Hepatocyte (in vitro differentiated cells): ENCODE measurements around the gene OR52K1. TPM values are rescaled to one million over a fixed set of nuclear protein-coding genes. Genes with fewer than 3 reads are reported as not detected.
A peak's percentile ranks its signal among the peaks of the same experiment; 100 is the strongest.

Experiments
- DNase-seq: peaks from one replicate; pipeline ENCODE4 v3.0.0-alpha.2; 2016; ENCODE audit warnings: low spot score
- H2AFZ ChIP-seq: fragments of 200-600 bp; sonication (generic); 2 replicates; pipeline ENCODE4 v1.6.0; 2016; ENCODE audit warnings: antibody characterized with exemption, mild to moderate bottlenecking
- H3K27ac ChIP-seq: fragments of 200-600 bp; sonication (generic); 2 replicates; pipeline ENCODE4 v1.5.1; 2016; ENCODE audit warnings: mild to moderate bottlenecking
- H3K27me3 ChIP-seq: fragments of 200-600 bp; sonication (generic); 2 replicates; pipeline ENCODE4 v1.6.1; 2016
- H3K36me3 ChIP-seq: fragments of 200-600 bp; sonication (generic); replicated peaks from 2 replicates; pipeline ENCODE4 v1.5.1; 2016; ENCODE audit warnings: low read depth; ENCODE audit not compliant: insufficient read depth
- H3K4me1 ChIP-seq: fragments of 200-600 bp; sonication (generic); 2 replicates; pipeline ENCODE4 v1.5.1; 2016; ENCODE audit warnings: mild to moderate bottlenecking, moderate library complexity; ENCODE audit not compliant: insufficient read depth
- H3K4me2 ChIP-seq: fragments of 200-600 bp; sonication (generic); 2 replicates; pipeline ENCODE4 v1.6.0; 2016
- H3K4me3 ChIP-seq: fragments of 200-600 bp; sonication (generic); 2 replicates; pipeline ENCODE4 v1.5.1; 2016; ENCODE audit warnings: mild to moderate bottlenecking
- H3K79me2 ChIP-seq: fragments of 200-600 bp; sonication (generic); 2 replicates; pipeline ENCODE4 v1.6.0; 2017; ENCODE audit warnings: mild to moderate bottlenecking
- H3K9me2 ChIP-seq: fragments of 200-600 bp; sonication (generic); replicated peaks from 2 replicates; pipeline ENCODE4 v1.6.0; 2017; ENCODE audit warnings: mild to moderate bottlenecking; ENCODE audit not compliant: insufficient read depth
- H3K9me3 ChIP-seq: fragments of 200-600 bp; sonication (generic); 2 replicates; pipeline ENCODE4 v1.5.1; 2016; ENCODE audit warnings: low read depth, mild to moderate bottlenecking
- H4K20me1 ChIP-seq: fragments of 200-600 bp; sonication (generic); 2 replicates; pipeline ENCODE4 v1.6.0; 2016; ENCODE audit warnings: mild to moderate bottlenecking; ENCODE audit not compliant: insufficient read depth, poor library complexity, severe bottlenecking
- EZH2 ChIP-seq: fragments of 200-600 bp; sonication (generic); IDR thresholded peaks from 2 replicates; pipeline ENCODE4 v1.6.1; 2016; ENCODE audit warnings: antibody characterized with exemption, mild to moderate bottlenecking, borderline replicate concordance
- EZH2phosphoT487 ChIP-seq: fragments of 200-600 bp; sonication (generic); IDR thresholded peaks from one replicate; pipeline ENCODE4 v1.6.1; 2018; ENCODE audit warnings: antibody characterized with exemption, mild to moderate bottlenecking, low read depth, moderate library complexity; ENCODE audit not compliant: unreplicated experiment, severe bottlenecking
- WGBS: methylation state at CpG from one replicate; pipeline ENCODE4 v1.1.6; 2016; ENCODE audit warnings: low lambda C conversion rate; ENCODE audit errors: missing lambda C conversion rate; 5-methylcytosine and 5-hydroxymethylcytosine counted together
- polyA plus RNA-seq: library from polyadenylated mRNA; unstranded; fragments of >200 nt; fragmentation: Nextera tagmentation; extraction: Ambion mirVana; gene quantifications from 2 replicates; pipeline ENCODE4 v1.2.1, GENCODE V29; 2016
- total RNA-seq: library from RNA; depleted of rRNA; stranded (reverse); fragments of >200 nt; gene quantifications from 2 replicates; pipeline ENCODE4 v1.2.3, GENCODE V29; 2014
- TF ChIP-seq, protein P1 (sequence below): fragments of 200-600 bp; sonication (generic); IDR thresholded peaks from 2 replicates; pipeline ENCODE4 v1.5.1; 2016; ENCODE audit warnings: antibody characterized with exemption, mild to moderate bottlenecking; ENCODE audit not compliant: poor library complexity

OR52K1 gene
- total RNA-seq: 0.04 and 0.07 TPM in 2 replicates
- polyA plus RNA-seq: not detected in 2 replicates

- no peaks in the 10 kb centered on the region for H3K79me2 ChIP-seq
- no peaks in the 10 kb centered on the region for H3K9me3 ChIP-seq
- peak within 1 kb of the TSS; percentile 47 for H3K27ac ChIP-seq
- no peak within 1 kb of the TSS for H3K4me2 ChIP-seq
- H3K9me2 ChIP-seq: no peaks in the 10 kb centered on the region
- no peaks in the 10 kb centered on the region for H4K20me1 ChIP-seq
- DNase-seq: no peak
- no peaks in the 10 kb centered on the region for H3K27me3 ChIP-seq
- H3K4me3 ChIP-seq: no peak within 1 kb of the TSS
- TF ChIP-seq EZH2phosphoT487 (no peak), EZH2 (no peak)
- TF ChIP-seq, protein P1, sequence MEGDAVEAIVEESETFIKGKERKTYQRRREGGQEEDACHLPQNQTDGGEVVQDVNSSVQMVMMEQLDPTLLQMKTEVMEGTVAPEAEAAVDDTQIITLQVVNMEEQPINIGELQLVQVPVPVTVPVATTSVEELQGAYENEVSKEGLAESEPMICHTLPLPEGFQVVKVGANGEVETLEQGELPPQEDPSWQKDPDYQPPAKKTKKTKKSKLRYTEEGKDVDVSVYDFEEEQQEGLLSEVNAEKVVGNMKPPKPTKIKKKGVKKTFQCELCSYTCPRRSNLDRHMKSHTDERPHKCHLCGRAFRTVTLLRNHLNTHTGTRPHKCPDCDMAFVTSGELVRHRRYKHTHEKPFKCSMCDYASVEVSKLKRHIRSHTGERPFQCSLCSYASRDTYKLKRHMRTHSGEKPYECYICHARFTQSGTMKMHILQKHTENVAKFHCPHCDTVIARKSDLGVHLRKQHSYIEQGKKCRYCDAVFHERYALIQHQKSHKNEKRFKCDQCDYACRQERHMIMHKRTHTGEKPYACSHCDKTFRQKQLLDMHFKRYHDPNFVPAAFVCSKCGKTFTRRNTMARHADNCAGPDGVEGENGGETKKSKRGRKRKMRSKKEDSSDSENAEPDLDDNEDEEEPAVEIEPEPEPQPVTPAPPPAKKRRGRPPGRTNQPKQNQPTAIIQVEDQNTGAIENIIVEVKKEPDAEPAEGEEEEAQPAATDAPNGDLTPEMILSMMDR: no peak
- H3K36me3 ChIP-seq: no peaks in the 10 kb centered on the region
- no peak within 1 kb of the TSS for H2AFZ ChIP-seq
- whole genome bisulfite sequencing: 82% methylated on average over 2 of the region's 2 CpGs
- peaks cover 9% of the 10 kb centered on the region for H3K4me1 ChIP-seq
These were observed at the start of gene OR52K1 for GRCh38 chr11:4482445-4482844. Gene OR52K1 (plus strand): TSS chr11:4482646. CDS start chr11:4488901, 6,255 bp downstream.

DNA sequence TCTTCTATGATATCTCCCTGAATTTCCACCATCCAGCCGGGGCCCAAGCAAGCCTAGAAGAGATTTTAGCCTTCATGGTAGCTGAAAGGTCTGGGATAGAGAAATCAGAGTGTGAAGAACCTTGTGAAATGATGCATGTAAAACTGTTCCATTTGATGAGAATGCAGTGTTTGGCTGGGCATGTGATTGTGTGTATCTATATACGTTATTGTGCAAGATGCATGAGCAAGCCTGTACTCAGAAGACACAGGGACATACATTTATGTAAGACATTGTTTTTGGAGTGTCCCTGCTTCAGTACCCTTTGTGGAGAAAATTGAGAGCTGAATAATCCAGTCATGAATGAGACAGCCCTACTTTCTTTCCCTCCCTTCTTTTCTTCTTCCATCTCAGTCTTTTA is 48.6 kb upstream of the OR52K1 start:
- no peaks in the 10 kb centered on the region for H3K36me3 ChIP-seq
- H3K9me3 ChIP-seq: no peaks in the 10 kb centered on the region
- 84% methylated on average over 2 of the region's 2 CpGs for WGBS
- no peaks in the 10 kb centered on the region for H3K79me2 ChIP-seq
- no peaks in the 10 kb centered on the region for H3K27me3 ChIP-seq
- no peak overlapping the region for H3K27ac ChIP-seq
- H3K4me2 ChIP-seq: no peak overlapping the region
- H4K20me1 ChIP-seq: no peaks in the 10 kb centered on the region
- no peak overlapping the region for H2AFZ ChIP-seq
- H3K9me2 ChIP-seq: no peaks in the 10 kb centered on the region
- H3K4me3 ChIP-seq: no peak overlapping the region
- DNase-seq: no peak
- peaks cover 12% of the 10 kb centered on the region for H3K4me1 ChIP-seq
- TF ChIP-seq EZH2phosphoT487 (no peak), EZH2 (no peak)
- TF ChIP-seq, protein P1: no peak

GRCh38 chr11:4436411-4436810 is 46.0 kb upstream of the OR52K1 start:
- H3K4me2 ChIP-seq: no peak overlapping the region
- no peak overlapping the region for H2AFZ ChIP-seq
- H3K4me1 ChIP-seq: no peaks in the 10 kb centered on the region
- 90% methylated on average over 1 of the region's 1 CpG for WGBS
- H3K9me3 ChIP-seq: no peaks in the 10 kb centered on the region
- no peak overlapping the region for H3K27ac ChIP-seq
- no peak for DNase-seq
- TF ChIP-seq EZH2phosphoT487: no peak
- TF ChIP-seq, protein P1: no peak
- no peak for TF ChIP-seq EZH2
- H3K4me3 ChIP-seq: no peak overlapping the region
- H3K79me2 ChIP-seq: no peaks in the 10 kb centered on the region
- no peaks in the 10 kb centered on the region for H3K27me3 ChIP-seq
- no peaks in the 10 kb centered on the region for H3K36me3 ChIP-seq
- no peaks in the 10 kb centered on the region for H4K20me1 ChIP-seq
- no peaks in the 10 kb centered on the region for H3K9me2 ChIP-seq

- Histone ChIP-seq H4K20me1 (no peaks in the 10 kb centered on the region), H3K9me2 (no peaks in the 10 kb centered on the region), H3K9me3 (no peaks in the 10 kb centered on the region), H3K4me1 (no peaks in the 10 kb centered on the region), H3K4me2 (no peak overlapping the region), H3K36me3 (no peaks in the 10 kb centered on the region), H3K27me3 (no peaks in the 10 kb centered on the region), H2AFZ (no peak overlapping the region), H3K4me3 (no peak overlapping the region), H3K79me2 (no peaks in the 10 kb centered on the region), H3K27ac (no peak overlapping the region)
- DNase-seq: no peak
- WGBS: 93% methylated on average over 3 of the region's 3 CpGs
- no peak for TF ChIP-seq EZH2
- TF ChIP-seq EZH2phosphoT487: no peak
These were observed 40.9 kb upstream of the OR52K1 start for GRCh38 chr11:4441515-4441914.
